ENCODE measurements around the gene TCF4.

TCF4 gene

GRCh38 chr18:55452123-55452611 lies 135.8 kb downstream of the TCF4 start:
- no peak overlapping the region for H3K9ac ChIP-seq (ENCODE audit: low read depth, low read length)
- peaks cover 7% of the 10 kb centered on the region for H3K4me1 ChIP-seq (ENCODE audit: insufficient read depth, low read length)
- no peaks in the 10 kb centered on the region for H3K9me3 ChIP-seq (ENCODE audit: control insufficient read depth, insufficient read depth, low read length)

DNA sequence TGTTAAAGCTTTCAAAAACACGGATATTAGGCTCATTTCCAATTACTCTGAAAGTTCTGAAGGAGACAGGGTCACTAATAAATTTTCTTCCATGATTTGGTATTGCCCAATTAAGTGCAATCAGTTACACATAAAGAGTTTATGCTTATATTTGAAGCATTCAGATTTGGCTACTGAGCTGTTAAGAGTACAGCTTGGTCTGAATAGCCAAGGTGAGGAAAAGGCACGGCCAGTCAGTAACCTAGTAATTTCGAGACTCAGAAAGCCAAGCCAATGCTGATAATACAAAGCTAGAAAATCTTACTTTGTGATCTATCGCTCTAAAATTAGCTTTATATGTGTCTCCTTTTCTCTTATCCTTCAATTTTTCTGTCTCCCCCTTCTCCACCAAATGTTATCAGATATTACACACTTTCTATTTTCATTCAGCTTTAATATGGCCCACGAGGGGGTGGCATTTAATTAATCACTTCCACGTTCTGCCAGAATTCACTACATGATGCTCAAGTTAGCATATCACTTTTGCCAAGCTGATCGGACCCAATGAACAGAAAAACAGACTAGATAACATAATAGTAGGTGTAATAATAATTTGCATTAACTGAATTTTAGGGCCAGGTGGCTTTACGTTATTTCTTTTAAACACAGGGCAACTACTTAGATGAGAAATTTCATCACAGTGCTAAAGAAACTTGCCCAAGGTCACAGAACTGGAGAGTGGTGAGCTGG lies 138.4 kb downstream of the TCF4 start:
- Histone ChIP-seq H3K9me3 (ENCODE audit: control insufficient read depth, insufficient read depth, low read length) (peaks cover 2% of the 10 kb centered on the region; the same call in 1 of the 2 replicates), H3K9ac (ENCODE audit: low read depth, low read length) (no peak overlapping the region), H3K4me1 (ENCODE audit: insufficient read depth, low read length) (no peaks in the 10 kb centered on the region), H3K36me3 (ENCODE audit: insufficient read depth, low read length) (no peaks in the 10 kb centered on the region)

More at GRCh38 chr18:55452123-55452611, 135.8 kb downstream of the TCF4 start:
- no peaks in the 10 kb centered on the region for H3K36me3 ChIP-seq (ENCODE audit: insufficient read depth, low read length)

DNA sequence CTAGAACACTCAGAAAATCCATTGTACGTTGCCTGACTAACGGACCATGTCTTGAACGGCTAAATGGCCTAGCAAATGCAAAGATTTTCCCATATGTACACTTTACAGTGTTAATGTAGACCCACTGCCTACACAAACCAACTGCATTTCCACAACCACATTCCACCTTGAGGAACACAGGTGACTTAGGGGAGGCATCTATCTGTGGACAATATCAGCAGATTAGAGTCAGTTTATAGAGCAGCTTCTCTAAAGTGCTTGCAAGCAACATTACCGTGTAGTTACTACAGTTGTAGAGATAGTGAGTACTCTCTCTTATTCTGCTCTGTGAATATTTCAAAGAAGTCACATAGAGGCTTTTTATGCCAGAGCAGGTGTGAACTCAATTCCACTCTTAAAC lies 139.6 kb downstream of the TCF4 start:
- H3K36me3 ChIP-seq (ENCODE audit: insufficient read depth, low read length): no peaks in the 10 kb centered on the region
- no peaks in the 10 kb centered on the region for H3K4me1 ChIP-seq (ENCODE audit: insufficient read depth, low read length)
- H3K9ac ChIP-seq (ENCODE audit: low read depth, low read length): no peak overlapping the region

DNA sequence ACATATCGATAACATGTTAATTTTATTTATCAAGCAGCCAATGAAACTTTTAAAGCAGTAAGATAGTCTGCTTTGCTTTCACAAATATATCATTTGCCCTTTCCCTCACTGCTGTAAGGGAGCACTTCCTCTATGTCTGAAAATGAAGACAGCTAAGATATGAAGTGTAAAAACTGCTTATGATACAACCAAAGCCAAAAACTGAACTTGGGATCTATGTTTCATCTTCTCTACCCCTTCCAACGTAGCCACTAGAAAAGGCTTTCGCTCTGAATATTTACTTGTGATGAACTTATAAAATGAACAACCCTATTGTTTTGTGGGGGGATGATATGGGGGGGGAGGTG lies 140.3 kb downstream of the TCF4 start:
- Histone ChIP-seq H3K4me1 (ENCODE audit: insufficient read depth, low read length) (no peaks in the 10 kb centered on the region), H3K9ac (ENCODE audit: low read depth, low read length) (no peak overlapping the region)

More for the DNA sequence above, 139.6 kb downstream of the TCF4 start:
- H3K9me3 ChIP-seq (ENCODE audit: control insufficient read depth, insufficient read depth, low read length): peaks cover 2% of the 10 kb centered on the region; the same call in 1 of the 2 replicates

DNA sequence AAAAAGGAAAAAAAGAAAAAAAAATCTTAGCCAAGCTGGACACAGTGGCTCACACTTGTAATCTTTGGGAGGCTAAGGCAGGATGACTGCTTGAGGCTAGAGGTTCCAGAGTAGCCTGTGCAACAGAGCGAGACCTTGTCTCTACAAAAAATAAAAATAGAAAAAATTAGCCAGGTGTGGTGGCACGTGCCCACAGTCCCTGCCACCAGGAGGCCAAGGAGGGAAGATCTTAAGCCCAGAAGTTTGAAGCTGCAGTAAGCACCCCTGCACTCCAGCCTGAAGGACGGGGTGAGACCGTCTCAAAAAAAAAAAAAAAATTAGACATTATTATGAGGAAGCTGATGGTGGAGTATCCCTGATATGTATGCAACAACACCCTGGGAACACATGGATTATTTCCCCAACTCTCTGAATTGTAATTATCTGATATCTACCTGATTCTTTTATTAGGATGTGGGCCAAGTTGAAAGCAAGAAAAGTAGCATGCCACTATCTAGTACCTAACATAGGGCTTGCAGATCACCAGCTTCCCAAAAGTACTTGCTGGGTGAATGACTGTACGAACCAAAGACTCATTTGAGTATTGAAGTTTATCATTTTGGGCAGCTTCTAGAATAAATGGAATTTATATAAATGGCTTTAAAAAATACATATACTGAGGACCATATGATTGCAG lies 140.9 kb downstream of the TCF4 start:
- Histone ChIP-seq H3K4me1 (ENCODE audit: insufficient read depth, low read length) (no peaks in the 10 kb centered on the region), H3K9me3 (ENCODE audit: control insufficient read depth, insufficient read depth, low read length) (peaks cover 2% of the 10 kb centered on the region; the same call in 1 of the 2 replicates), H3K36me3 (ENCODE audit: insufficient read depth, low read length) (no peaks in the 10 kb centered on the region), H3K9ac (ENCODE audit: low read depth, low read length) (no peak overlapping the region)

More for the DNA sequence above, 140.3 kb downstream of the TCF4 start:
- Histone ChIP-seq H3K36me3 (ENCODE audit: insufficient read depth, low read length) (no peaks in the 10 kb centered on the region), H3K9me3 (ENCODE audit: control insufficient read depth, insufficient read depth, low read length) (peaks cover 2% of the 10 kb centered on the region; the same call in 1 of the 2 replicates)

- Histone ChIP-seq H3K9ac (ENCODE audit: low read depth, low read length) (no peak overlapping the region), H3K36me3 (ENCODE audit: insufficient read depth, low read length) (no peaks in the 10 kb centered on the region), H3K4me1 (ENCODE audit: insufficient read depth, low read length) (peaks cover 15% of the 10 kb centered on the region), H3K9me3 (ENCODE audit: control insufficient read depth, insufficient read depth, low read length) (peaks cover 2% of the 10 kb centered on the region; the same call in 1 of the 2 replicates)
These were observed 143.5 kb downstream of the TCF4 start for GRCh38 chr18:55444536-55444935.

DNA sequence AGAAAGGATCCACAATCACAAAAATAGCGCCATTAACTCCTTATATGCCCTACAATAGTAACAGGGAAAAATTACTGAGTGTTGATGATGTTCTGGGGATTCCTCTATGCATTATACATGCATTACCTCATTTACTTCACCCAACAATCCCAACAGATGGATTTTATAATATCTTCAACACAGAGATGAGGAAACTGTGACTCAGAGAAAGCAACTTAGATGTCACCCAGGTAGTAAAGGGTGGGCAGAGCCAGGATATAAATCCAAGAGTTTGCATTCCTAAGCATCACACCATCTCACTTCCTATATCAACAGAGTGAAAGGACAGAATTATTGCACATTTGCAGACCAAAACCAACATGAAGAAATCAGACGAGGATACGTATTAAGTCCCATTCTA lies 144.2 kb downstream of the TCF4 start:
- peaks cover 2% of the 10 kb centered on the region; the same call in 1 of the 2 replicates for H3K9me3 ChIP-seq (ENCODE audit: control insufficient read depth, insufficient read depth, low read length)
- H3K9ac ChIP-seq (ENCODE audit: low read depth, low read length): no peak overlapping the region
- H3K4me1 ChIP-seq (ENCODE audit: insufficient read depth, low read length): peaks cover 21% of the 10 kb centered on the region
- no peaks in the 10 kb centered on the region for H3K36me3 ChIP-seq (ENCODE audit: insufficient read depth, low read length)

DNA sequence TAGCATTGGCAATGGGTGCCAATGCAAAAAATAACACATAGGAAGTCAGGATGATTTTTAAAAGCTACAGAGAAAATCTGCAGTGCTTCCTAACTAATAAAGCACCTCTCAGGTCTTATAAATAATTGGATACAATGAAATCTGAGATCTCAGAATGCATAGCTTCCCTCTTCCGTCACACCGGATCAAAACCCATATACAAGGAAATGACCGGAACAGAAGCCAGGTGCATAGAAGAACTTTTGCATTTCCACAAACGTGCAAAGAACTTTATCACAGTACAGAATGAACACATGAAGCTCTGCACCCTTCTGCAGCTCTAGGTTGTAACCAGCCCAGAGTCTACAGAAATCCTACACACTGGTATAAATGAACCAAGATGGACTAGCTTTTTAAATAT lies 145.4 kb downstream of the TCF4 start:
- Histone ChIP-seq H3K36me3 (ENCODE audit: insufficient read depth, low read length) (no peaks in the 10 kb centered on the region), H3K9me3 (ENCODE audit: control insufficient read depth, insufficient read depth, low read length) (peaks cover 2% of the 10 kb centered on the region; the same call in 1 of the 2 replicates), H3K4me1 (ENCODE audit: insufficient read depth, low read length) (peaks cover 30% of the 10 kb centered on the region), H3K9ac (ENCODE audit: low read depth, low read length) (no peak overlapping the region)

GRCh38 chr18:55440988-55441387 lies 147.0 kb downstream of the TCF4 start:
- Histone ChIP-seq H3K9me3 (ENCODE audit: control insufficient read depth, insufficient read depth, low read length) (peaks cover 2% of the 10 kb centered on the region; the same call in 1 of the 2 replicates), H3K4me1 (ENCODE audit: insufficient read depth, low read length) (peaks cover 30% of the 10 kb centered on the region), H3K36me3 (ENCODE audit: insufficient read depth, low read length) (no peaks in the 10 kb centered on the region), H3K9ac (ENCODE audit: low read depth, low read length) (no peak overlapping the region)

DNA sequence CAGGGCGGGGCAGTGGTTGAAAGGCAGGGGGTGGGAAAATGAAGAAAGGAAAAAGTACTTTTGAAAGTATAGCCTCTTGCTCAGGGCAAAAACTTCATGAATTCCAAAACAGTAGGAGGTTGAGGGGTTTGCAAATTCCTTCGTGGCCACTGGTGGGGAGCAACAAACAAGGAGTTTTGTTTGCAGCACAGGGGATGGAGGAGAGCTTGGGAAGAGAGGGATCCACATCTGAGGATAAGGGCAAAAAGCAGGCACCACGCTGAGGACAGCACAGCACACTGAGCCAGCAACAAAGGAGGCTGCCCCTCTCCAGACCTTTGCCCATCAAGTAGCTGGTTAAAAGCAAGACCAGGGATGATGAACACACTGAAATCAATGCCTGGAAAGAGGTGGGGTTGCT lies 148.9 kb downstream of the TCF4 start:
- Histone ChIP-seq H3K9me3 (ENCODE audit: control insufficient read depth, insufficient read depth, low read length) (no peaks in the 10 kb centered on the region), H3K4me1 (ENCODE audit: insufficient read depth, low read length) (peaks cover 30% of the 10 kb centered on the region), H3K36me3 (ENCODE audit: insufficient read depth, low read length) (peaks cover 3% of the 10 kb centered on the region; the same call in 1 of the 2 replicates), H3K9ac (ENCODE audit: low read depth, low read length) (no peak overlapping the region)

- no peak overlapping the region for H3K9ac ChIP-seq (ENCODE audit: low read depth, low read length)
- peaks cover 28% of the 10 kb centered on the region for H3K4me1 ChIP-seq (ENCODE audit: insufficient read depth, low read length)
- no peaks in the 10 kb centered on the region for H3K9me3 ChIP-seq (ENCODE audit: control insufficient read depth, insufficient read depth, low read length)
- peaks cover 3% of the 10 kb centered on the region; the same call in 1 of the 2 replicates for H3K36me3 ChIP-seq (ENCODE audit: insufficient read depth, low read length)
These were observed 152.4 kb downstream of the TCF4 start for GRCh38 chr18:55435592-55435991.

- Histone ChIP-seq H3K9me3 (ENCODE audit: control insufficient read depth, insufficient read depth, low read length) (no peaks in the 10 kb centered on the region), H3K36me3 (ENCODE audit: insufficient read depth, low read length) (peaks cover 3% of the 10 kb centered on the region; the same call in 1 of the 2 replicates), H3K4me1 (ENCODE audit: insufficient read depth, low read length) (peaks cover 14% of the 10 kb centered on the region), H3K9ac (ENCODE audit: low read depth, low read length) (no peak overlapping the region)
These were observed 154.3 kb downstream of the TCF4 start for GRCh38 chr18:55433648-55434047.

- Histone ChIP-seq H3K9me3 (ENCODE audit: control insufficient read depth, insufficient read depth, low read length) (no peaks in the 10 kb centered on the region), H3K36me3 (ENCODE audit: insufficient read depth, low read length) (peaks cover 3% of the 10 kb centered on the region; the same call in 1 of the 2 replicates), H3K9ac (ENCODE audit: low read depth, low read length) (no peak overlapping the region), H3K4me1 (ENCODE audit: insufficient read depth, low read length) (peaks cover 8% of the 10 kb centered on the region)
These were observed 154.9 kb downstream of the TCF4 start for GRCh38 chr18:55433140-55433539.

DNA sequence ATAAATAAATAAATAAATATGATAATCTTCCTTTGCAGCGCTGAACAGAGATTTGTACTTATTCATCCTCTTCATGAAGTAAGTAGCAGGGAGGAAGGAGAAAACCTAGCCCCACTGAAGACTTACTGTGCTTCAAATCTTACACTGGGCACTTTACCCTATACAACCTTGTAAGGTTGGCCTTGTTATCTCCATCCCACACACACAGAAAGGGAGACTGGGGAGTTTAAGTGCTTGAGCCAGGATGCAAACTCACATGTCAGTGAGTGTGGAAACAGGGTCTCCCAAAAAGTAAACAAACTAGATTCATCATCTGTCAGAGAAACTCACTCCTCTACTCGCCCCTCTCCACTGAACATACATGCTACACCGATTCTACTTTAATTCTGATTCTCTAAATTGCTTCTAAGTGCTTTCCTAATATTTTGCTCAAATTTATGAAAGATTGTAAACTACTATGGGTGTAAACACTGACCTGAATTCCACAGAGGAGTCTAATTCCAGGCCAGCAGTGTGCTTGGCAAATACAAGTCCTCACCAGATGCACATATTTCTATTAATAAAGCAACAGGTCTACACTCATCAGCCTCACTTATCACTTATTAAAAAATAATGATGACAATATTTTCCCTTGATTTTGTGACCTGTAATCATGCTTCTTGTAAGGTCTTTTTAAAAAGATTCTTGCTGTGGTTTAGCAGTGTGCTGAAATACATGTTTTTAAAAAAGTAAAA lies 155.5 kb downstream of the TCF4 start:
- H3K9me3 ChIP-seq (ENCODE audit: control insufficient read depth, insufficient read depth, low read length): no peaks in the 10 kb centered on the region
- no peak overlapping the region for H3K9ac ChIP-seq (ENCODE audit: low read depth, low read length)
- peaks cover 3% of the 10 kb centered on the region; the same call in 1 of the 2 replicates for H3K36me3 ChIP-seq (ENCODE audit: insufficient read depth, low read length)
- 0 out of 2 replicates have a peak, but pooled peaks cover 6% of the 10 kb centered on the region for H3K4me1 ChIP-seq (ENCODE audit: insufficient read depth, low read length)
